ENCODE results near the gene USP6NL.

The USP6NL gene

DNA sequence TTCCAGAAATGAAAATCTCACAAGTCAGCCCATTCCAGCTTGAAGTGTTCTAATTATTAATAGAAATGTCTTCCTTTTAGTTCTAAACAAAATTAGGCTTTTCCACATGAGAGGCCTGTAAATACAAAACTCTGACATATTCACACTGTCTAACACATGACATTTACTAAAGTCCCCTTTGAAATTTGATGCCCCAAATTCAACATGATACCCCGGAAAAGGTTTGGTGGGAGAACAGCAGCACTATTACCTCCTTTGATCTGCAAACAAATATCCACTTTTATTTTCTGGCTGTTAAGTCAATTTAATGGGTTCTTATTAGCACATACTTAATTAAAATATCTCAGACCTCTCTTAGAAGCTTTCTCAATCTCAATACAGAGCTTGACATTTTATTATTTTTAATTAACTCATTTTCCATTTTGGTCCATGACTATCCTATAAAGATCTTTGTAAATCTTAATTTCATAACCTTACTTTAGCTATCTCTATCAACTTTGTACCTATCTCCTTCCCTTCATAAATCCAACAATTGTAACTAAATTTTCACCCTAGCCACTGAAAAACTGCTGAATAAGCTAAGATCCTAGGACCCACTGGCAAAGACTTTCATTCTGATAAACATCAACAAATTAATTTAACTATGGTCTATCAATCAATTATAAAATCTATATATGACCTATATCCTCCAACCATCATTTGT lies 63.2 kb downstream of the USP6NL start:
- DNase-seq: no peak

DNA sequence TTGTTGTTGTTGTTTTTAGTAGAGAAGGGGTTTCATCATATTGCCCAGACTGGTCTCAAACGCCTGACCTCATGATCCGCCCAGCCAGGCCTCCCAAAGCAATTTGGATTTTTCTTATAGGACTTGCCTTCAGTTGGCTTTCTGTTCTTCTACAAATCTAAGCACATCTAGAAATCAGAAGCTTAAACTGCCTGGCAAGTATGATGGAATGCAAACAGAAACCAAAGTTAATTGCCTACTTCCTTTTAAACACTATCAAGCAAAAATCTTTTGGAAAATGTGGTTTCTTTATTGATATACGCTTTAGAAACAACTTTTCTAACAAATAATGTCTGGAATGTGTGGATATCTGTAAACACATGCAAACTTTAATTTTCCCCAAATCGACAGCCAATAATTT lies 64.9 kb downstream of the USP6NL start:
- DNase-seq: no peak

DNA sequence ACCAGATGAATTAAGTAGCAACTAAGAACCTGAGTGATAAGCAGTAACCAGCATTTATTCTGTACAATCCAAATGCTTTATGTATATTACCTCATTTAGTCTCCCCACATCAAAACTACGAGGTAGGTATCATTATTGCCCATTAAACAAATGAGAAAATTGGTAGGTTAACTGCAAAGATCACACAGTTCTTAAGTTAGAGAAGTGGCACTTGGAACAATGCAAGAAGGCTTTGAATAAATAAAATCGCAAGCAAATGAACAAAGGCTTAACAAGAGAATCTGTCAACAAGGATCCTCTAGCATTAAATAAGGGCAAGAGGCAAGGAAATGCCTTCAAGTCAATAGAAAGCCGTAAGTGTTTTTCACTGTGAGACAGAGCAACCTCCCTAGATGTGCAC lies 70.2 kb downstream of the USP6NL start:
- DNase-seq: no peak

DNA sequence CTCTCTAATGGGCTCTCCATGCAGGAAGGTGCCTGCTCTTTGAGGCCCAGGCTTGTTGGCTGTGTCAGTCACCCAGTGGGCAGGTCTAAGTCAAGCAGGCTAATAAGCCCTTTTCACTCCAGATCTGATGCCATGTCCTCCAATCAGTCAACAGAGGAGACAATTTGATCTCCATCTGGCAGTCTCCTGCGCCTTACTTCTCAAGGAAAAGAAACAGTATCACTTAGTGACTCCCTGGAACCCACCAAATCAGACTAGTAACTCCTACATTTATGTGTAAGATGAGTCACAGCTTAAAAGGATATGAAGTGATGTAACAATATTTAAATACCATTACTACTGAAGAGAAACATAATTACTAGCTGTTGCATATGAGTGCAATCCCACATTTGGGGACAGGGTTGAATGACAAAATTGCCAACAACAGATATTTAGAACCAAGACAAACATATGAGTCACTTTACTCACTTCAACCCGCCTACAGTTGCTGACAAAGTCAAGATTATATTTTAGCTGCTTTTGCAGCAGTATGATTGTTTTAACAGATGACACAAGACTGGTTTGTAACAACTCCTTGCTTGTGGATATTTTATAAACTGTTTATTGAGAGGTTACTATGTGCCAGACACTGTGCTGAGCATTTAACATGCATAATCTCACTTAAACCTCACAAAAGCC lies 72.1 kb downstream of the USP6NL start:
- no peak for DNase-seq

DNA sequence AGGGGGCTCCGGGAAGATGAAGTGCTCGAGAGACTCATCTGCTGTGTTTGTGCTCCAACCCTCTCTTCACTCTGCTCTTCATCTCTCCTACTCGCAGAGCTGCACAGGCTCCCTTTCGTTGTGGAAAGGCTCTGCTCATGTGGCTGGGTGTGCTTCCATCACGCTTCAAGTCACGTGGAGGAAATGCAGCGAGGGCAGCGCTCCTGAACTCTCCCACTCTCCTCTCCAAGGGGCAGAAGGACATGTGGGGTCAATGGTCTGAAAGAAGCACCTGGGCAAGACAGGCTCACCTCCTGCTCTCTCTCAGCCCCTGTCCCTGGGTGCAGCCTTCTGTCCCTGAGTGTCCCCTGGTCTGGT lies 72.6 kb downstream of the USP6NL start:
- no peak for DNase-seq

DNA sequence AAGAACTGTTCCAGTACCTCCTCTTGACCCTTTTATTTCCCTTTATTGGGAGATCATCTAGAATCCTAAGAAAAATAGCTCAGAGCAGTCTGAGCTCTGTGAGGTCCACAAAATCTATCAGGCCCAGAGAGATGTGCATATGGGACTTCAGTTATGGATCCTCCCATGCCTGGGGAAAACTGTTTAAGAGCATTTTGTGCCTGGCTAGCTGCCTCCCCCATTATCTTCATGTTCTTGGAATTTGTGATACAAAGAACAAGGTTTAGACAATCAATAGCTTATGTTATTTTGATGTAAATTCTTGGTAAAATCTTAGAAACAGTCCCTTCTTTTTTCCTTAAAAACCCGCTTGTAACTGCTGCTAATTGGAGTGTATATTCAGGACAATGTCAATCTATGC lies 75.2 kb downstream of the USP6NL start:
- DNase-seq: no peak

DNA sequence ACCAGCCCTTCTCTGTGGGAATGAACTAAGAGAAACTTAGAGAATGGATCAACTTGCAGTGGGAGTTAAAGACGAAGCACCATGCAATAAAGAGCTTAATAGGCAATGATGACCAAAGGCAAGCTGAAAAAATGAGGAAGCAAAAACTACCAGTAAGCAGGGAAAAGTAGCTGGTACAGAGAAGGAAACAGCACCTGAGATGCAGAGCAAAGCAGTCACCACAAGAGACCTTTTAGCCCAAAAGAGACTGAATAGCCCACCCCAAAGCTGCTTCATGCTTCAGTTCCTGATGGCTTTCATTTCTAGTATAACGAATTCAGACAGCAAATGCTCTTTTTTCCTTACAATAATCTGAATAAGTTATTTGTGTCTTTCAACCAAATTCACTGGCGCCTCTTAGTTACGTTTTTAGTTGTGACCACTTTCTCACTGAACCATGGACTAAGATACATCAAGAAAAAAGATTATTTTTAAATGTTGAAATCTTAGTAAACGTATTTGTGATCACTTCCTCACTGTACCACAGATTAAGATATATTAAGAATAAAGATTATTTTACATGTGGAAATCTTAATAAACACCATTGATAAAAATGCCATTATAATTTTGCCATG lies 76.0 kb downstream of the USP6NL start:
- DNase-seq: no peak

DNA sequence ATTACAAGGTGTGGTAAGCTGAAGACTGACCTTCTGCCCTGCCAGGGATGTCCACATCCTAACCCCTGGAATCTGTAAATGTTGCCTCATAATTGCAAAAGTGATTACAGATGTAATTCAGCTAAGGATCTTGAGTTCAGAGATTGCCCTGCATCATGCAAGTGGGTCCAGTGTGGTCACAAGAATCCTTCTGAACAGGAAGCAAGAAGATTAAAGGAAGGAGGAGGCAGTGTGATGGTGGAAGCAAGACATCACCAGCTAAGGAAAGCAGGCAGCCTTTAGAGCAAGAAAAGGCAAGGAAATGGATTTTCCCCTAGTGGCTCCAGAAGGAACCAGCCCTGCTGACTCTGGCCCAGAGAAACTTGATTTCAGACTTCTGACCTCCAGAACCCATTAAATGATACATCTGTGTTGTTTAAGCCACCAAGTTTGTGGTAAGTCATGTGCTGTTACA lies 78.1 kb downstream of the USP6NL start:
- DNase-seq: no peak

DNA sequence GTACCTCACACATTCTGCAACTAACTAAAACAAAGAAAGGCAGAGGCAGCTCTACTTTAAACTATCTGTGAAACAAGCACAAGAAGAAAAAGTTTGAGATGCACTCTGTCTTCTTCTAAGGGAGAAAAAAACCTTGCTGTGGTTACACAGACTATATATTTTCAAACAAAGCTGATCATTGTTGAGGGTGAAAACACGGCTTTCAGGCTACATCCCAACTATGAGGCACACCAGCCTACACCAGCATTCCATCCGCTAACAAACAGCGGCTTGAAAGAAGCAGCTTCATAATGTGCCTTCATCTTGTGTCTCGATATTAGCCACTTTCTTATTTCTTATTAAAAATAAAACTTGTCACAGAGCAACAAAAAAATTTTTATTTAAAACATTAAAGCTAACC lies 79.1 kb downstream of the USP6NL start:
- DNase-seq: no peak

DNA sequence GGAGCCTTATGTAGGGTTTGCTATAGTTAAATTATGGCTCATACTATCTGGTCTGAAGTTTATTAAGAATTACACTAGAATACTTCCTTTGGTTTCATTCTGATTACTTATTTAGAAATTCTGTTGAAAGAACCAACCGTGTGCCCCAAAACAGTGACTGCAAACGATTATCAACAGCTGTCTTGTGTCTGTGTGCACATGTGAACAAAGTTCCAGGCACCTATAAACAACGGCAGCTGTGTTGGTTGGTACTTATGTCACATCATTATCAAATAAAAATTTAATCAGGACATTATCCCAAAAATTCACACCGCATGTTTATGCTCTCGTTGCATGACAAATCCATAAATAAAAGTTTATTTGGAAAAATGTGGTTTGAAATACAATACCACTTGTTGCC lies 80.6 kb downstream of the USP6NL start:
- DNase-seq: no peak

DNA sequence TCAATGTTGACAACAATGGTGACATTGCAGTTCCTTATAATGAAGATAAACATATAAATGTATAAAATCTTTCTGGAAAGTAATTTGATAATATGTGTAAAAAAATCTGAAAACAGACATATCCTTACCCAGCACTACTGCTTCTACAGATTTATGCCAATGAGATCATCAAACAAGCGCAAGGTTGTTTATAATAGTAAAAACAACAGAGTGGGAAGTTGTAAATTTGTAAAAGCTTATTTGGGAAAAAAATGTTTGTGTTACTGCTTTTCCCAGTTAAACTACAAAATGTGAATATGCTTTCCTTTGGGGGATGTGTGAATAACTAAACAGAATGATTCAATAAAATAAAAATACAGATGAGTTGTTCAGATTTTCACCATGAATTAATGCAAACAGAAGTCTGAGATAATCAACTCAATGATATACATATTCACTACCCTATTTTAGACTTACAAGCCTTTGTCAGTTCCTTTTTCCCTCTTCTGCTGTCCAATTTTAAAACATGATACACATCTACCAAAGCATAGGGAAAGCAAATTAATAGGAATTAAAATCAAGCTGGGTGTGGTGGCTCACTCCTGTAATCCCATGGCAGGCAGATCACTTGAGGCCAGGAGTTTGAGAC lies 82.1 kb downstream of the USP6NL start:
- DNase-seq: no peak

DNA sequence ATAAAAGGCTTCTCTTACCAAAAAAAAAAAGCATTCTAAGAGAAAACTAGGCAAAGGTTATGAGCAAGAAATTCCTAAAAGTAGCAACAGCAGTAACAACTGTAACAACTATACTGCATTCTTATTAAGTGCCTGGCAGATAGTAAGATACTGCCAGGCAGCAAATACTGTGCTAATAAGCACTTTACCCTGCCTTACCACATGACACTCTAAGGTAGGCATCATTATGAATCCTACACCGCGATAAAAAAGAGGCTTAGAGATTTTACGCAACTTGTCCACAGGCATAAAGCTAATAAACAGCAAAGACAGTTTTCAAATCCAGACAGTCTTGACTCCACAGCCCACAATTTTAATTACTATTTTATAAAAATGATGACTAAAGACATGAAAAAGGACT lies 83.2 kb downstream of the USP6NL start:
- no peak for DNase-seq

DNA sequence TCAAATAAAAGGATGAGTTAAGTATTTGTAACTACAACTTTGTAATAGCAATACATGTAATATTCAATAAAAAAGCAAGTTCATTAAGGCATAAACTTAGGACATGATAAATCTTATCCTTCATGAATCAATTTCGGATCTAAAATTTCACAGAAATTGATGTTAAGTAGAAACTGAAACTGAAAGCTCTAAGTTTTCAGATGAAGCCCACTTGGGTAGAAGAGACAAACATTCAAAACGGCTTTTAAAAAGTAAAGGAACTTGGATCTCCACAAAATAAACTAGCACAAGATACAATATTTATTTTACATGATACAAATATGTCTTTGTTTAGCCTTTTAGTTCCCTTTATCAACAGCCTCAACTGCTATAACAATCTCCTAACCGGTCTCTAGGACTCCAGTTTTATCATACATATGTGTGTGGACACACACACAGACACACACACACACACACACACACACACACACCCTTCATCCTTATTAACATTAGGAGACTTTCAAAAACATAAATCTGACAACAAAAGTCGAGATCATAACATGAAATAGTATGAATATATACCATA lies 83.7 kb downstream of the USP6NL start:
- no peak for DNase-seq

DNA sequence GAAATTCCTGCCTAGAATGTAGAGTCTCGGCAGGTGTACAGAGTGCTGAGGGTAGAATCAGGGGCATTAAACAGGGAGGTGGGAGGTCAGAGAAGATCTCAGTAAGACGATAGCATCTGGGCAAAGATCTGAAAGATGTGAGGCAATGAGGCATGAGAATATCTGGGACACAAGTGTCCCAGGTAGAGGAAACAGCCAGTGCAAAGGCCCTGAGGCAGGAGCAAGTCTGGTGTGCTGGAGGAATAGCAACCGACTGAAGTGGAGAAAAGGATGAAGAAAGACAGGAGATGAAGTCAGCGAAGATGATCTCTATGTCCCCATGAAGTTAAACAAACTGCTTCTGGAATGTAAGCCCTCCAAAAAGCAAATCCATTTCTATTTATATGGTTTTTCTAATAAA lies 84.4 kb downstream of the USP6NL start:
- no peak for DNase-seq

DNA sequence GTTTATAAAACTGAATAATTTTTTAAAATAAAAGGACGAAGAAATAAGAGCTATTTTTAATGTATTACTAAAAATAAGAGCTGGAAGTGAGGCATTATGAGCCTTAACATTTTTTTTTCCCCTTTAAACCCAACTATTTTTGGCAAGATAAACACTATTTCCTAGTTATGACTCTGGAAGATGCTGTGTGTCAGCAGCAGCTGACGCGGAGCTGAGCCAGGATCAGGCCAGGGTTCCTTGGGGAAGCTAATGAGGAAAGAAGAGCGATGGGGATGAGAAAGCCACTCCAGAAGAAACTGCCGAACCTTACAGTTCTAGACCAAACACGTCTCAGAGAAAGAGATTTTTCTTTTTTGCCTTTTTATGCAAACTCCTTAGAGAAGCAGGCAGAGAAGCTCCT lies 85.9 kb downstream of the USP6NL start:
- DNase-seq: no peak

DNA sequence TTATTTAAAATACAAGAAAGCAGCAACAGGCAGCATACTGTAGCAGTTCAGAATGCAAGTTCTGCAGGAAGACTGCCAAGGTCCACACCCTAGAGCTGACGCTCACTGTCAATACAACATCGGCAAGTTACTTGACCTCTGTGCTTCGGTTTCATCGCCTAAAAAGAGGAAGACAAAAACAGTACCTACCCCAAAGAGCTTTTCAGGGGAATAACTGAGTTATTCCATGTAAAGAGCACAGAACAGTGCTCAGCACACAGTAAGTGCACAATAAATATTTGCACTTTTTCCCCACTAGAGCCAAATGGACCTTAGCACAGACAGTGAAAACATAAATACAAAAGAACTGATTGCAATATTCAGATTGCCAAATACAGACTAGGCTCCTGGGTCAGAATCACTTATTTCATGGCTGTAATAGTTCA lies 88.6 kb downstream of the USP6NL start:
- no peak for DNase-seq

DNA sequence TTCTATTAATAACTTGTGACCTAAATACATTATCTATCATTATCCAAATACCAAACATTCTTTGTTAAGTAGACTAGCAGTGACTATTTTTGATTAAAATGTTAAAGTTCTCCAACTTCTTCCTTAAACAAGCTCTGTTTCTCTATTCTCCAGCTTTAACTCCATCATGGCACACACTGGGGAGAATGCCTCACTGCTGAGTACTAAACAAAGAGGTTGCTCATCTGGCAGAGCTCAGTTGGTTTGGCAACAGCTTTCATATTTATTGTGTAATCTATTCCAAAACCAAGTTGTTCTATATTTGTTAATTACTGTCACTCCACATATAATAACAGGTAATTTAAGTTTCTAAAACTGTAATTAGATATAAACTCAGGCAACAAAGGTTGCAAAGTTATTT lies 89.6 kb downstream of the USP6NL start:
- no peak for DNase-seq

DNA sequence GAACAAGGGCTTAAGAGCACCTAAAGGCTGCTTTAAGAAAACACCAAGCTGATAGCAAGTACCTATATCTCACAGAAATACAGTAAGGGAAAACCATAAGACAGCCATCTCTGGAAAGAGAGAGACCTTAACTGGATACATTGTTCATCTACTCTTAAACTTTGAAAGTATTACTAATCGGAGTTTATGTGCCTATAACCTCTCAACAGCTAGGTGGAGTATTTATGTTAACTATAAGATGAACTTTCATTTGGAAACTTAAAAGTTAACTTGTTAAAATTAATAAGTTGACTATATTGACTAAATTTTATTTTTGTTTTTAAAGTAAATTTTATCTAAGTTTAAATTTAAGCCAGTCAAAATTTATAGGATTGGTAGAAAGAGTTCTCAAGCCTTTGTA lies 90.6 kb downstream of the USP6NL start:
- no peak for DNase-seq

DNA sequence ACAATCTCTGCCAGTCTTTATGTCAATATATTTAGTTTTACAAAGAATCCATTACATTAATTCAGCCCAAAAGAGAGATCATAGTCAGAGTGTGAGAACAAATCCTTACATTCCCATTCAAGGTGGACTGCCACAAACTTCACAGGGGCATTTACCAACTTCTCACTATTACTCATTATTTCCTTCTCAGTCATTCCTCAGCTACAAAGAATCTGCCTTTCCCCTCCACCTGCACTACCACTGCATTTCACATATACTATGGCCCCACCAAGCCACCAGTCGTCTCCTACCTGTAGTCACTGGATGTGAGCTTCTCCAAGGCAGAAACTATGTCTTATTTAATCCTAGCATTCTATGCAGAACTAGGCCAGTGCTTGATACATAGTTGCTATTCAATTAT lies 94.3 kb downstream of the USP6NL start:
- DNase-seq: no peak

DNA sequence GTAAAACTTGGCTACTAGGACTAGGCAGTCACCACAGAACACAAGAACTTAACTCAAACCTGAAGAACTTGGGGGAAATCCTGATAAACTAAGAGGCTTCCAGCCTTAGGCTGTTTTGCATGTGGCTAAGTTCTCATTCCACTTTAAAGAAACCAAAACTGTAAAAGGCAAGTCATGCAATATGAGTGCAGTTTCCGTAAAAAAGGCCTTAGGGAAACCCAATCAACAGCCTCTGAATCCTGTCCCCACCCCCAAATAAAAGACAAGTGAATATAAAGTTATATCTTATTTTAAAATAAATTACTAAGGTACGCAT lies 95.1 kb downstream of the USP6NL start:
- DNase-seq: no peak

DNA sequence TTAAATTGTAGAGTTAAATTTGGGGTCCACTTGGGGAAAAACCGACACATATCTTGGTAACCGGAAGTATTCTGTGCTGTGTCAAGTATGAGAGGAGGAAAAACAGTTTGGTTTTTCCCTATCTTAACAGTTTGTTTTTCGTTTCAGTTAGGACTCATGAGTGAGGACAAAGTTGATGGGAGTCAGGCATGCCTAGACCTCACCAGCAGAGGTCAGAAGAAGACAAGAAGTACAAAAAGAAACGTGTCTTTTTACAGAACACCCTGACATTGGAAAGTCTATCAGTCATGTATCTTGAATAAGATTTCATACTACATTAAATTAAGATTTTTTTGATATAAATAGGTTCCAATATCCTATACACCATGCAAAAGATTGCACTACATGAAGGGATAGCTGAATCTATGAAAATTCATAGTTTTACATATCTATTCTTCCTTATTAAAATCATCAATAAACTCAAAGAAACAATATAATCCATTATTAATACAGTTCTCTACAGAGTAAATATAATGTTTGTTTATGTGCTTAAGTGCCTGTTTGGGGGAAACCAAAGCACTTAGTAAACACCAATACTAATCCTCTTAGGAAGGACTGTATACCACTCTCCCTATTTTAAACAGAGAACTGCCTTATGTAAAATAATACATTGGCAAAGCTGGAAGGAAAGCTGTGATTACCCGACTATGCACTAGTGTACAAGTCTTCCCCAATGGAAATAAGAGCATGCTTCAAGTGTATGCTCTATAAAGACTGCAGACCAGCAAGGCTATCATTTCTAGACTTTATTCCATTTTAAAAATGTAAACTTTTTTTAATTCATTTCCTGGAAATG lies 95.6 kb downstream of the USP6NL start:
- DNase-seq: no peak

DNA sequence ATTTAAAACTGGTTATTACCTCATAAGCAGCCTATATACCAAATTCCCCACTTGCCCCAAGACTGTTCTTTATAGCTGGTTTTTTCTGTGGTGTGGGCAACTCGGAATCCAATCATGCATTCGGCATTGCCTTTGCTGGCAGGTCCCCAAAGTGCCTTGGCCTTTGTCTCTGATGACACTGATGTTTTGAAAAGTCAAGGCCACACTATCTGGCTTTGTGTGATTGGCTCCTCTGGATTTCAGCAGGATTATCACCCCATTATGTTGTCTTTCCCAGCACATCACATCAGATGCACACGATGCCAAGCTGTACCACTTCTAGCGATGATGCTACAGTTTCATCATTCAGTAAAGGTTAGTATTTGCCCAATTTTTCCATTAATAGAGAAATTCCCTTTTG lies 97.7 kb downstream of the USP6NL start:
- DNase-seq: no peak

DNA sequence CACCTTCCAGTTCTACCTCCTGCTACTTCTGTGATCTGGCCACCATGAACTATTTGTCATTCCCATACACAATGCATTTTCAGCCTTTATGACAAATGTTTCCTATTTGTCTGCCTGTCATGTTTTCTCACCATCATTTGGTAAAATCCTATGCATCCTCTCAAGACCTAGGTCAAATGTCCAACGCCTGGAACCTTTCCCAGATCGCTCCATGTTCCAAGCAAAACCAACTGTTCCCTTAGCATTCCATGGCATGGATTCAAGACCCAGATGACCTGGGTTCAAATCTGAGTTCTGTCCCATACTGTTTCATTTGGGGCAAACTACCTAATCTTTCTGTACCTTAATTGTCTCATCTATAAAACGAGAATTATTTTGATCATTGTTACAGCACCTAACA lies 98.9 kb downstream of the USP6NL start:
- DNase-seq: no peak
